ENCODE data around the gene SYN1. TPM values are rescaled to one million over a fixed set of nuclear protein-coding genes. Genes with fewer than 3 reads are reported as not detected.
A peak's percentile ranks its signal among the peaks of the same experiment; 100 is the strongest.

SYN1 gene
- total RNA-seq, 1 donor from 2014 or later, result 5.3 TPM

GRCh38 chrX:47523297-47523696, 96.4 kb downstream of the SYN1 start:
- Mint-ChIP-seq H3K4me3 (ENCODE audit: low read depth) (peak overlapping the region; percentile 69), H3K36me3 (ENCODE audit: insufficient read depth) (no peaks in the 10 kb centered on the region), H3K4me1 (ENCODE audit: low read depth) (peaks cover 2% of the 10 kb centered on the region), H3K27me3 (peaks cover 13% of the 10 kb centered on the region), H3K9me3 (ENCODE audit: low read depth) (peaks cover 2% of the 10 kb centered on the region), H3K27ac (peak overlapping the region; percentile 33)
- DNase-seq (ENCODE audit: low spot score, unreplicated experiment), result peak; percentile 71
- peak; percentile 78 for TF ChIP-seq CTCF (IDR thresholded peaks at IDR 0.05; ENCODE audit: unreplicated experiment)

Small RNA genes lying within 50 kb of the gene (microRNA-seq; reads per million reads assigned to microRNA genes)
- not detected for gene MIR4769 (ENCODE audit: borderline number of aligned reads, unreplicated experiment)

Other genes starting within 250 kb of the SYN1 start
- gene ZNF157, start 249.3 kb downstream of the SYN1 start, total RNA-seq, result 2.0 TPM in 2 replicates
- 6.0 and 6.1 TPM in 2 replicates for gene ZNF41, start 136.6 kb downstream of the SYN1 start, total RNA-seq
- gene ARAF, start 58.7 kb downstream of the SYN1 start, total RNA-seq, result 76.8 and 77.7 TPM in 2 replicates
- 29.1 and 33.0 TPM in 2 replicates for gene TIMP1, start 37.4 kb downstream of the SYN1 start, total RNA-seq
- gene CFP, start 10.1 kb upstream of the SYN1 start, total RNA-seq, result 0.69 and 0.93 TPM in 2 replicates
- 24.7 and 25.5 TPM in 2 replicates for gene ELK1, start 30.7 kb upstream of the SYN1 start, total RNA-seq
- gene UXT, start 39.3 kb upstream of the SYN1 start, total RNA-seq, result 92.0 and 98.5 TPM in 2 replicates
- gene ZNF81, start 217.0 kb upstream of the SYN1 start, total RNA-seq, result 10.9 and 12.2 TPM in 2 replicates